Right atrium auricular region (tissue), 2 donors: ENCODE measurements around the gene AEBP2. TPM values are rescaled to one million over a fixed set of nuclear protein-coding genes. Genes with fewer than 3 reads are reported as not detected.

Source experiments
- DNase-seq: peaks from one replicate; pipeline ENCODE4 v3.0.0-alpha.2; 2019; ENCODE audit warnings: low spot score
- H3K27ac ChIP-seq, 2 donors: fragments of 200-600 bp; sonication (generic); 1 replicate in 1 of 2; 2 replicates in 1 of 2; pipeline ENCODE4 v1.5.1; 2016 to 2019
- H3K27me3 ChIP-seq, 2 donors: fragments of 200-600 bp; sonication (generic); one replicate each; pipeline versions ENCODE4 v1.5.1 to v1.6.0; 2017 to 2019
- H3K36me3 ChIP-seq: fragments of 200-600 bp; sonication (generic); one replicate; pipeline ENCODE4 v1.5.1; 2016
- H3K4me1 ChIP-seq, 2 donors: fragments of 200-600 bp; sonication (generic); one replicate each; pipeline versions ENCODE4 v1.5.1 to v1.6.0; 2017 to 2019
- H3K4me3 ChIP-seq, 2 donors: fragments of 200-600 bp; sonication (generic); 1 replicate in 1 of 2; 2 replicates in 1 of 2; pipeline ENCODE4 v1.5.1; 2017 to 2019; ENCODE audit warnings: mild to moderate bottlenecking in 1 of 2, moderate library complexity in 1 of 2
- H3K9me3 ChIP-seq, 2 donors: fragments of 200-600 bp; sonication (generic); one replicate each; pipeline ENCODE4 v1.5.1; 2019
- total RNA-seq, 2 donors: library from RNA; depleted of rRNA; stranded (reverse); fragments of >200 nt; gene quantifications; one replicate each; pipeline ENCODE4 v1.1.0, GENCODE V29; 2016
- TF ChIP-seq, protein P1 (sequence below), 2 donors: fragments of 200-600 bp; sonication (generic); IDR thresholded peaks; one replicate each; pipeline ENCODE4 v1.5.1; 2019; ENCODE audit warnings: antibody characterized with exemption in 2 of 2

Gene AEBP2
- total RNA-seq, 2 donors from 2014 or later, result 14.2 to 15.4 TPM

DNA sequence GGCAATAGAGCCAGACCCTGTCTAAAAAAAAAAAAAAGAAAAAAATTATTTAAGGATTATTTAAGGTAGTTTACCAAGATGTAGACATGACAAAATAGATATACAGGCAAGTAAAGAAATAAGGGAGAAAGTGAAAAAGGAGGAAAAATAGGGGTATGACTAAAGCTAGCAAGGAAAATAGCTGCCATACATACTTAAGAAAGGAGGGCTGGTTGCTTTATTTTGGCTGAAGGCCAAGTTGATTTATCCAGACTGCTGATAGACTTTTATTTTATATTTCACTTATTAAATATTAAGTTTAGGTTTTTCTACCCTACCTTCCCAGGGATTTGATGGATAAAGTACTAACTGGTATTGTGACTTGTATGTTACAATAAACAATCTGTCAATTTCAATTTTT, 8.3 kb upstream of the AEBP2 start:
- peaks cover 0 to 8% of the 10 kb centered on the region in 2 donors for H3K9me3 ChIP-seq
- no peak overlapping the region for H3K4me3 ChIP-seq
- DNase-seq, result no peak
- TF ChIP-seq, protein P1, sequence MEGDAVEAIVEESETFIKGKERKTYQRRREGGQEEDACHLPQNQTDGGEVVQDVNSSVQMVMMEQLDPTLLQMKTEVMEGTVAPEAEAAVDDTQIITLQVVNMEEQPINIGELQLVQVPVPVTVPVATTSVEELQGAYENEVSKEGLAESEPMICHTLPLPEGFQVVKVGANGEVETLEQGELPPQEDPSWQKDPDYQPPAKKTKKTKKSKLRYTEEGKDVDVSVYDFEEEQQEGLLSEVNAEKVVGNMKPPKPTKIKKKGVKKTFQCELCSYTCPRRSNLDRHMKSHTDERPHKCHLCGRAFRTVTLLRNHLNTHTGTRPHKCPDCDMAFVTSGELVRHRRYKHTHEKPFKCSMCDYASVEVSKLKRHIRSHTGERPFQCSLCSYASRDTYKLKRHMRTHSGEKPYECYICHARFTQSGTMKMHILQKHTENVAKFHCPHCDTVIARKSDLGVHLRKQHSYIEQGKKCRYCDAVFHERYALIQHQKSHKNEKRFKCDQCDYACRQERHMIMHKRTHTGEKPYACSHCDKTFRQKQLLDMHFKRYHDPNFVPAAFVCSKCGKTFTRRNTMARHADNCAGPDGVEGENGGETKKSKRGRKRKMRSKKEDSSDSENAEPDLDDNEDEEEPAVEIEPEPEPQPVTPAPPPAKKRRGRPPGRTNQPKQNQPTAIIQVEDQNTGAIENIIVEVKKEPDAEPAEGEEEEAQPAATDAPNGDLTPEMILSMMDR (IDR thresholded peaks at IDR 0.05), result no peak
- H3K27ac ChIP-seq, result no peak overlapping the region
- H3K36me3 ChIP-seq, result no peaks in the 10 kb centered on the region
- no peaks in the 10 kb centered on the region for H3K4me1 ChIP-seq
- H3K27me3 ChIP-seq, result no peaks in the 10 kb centered on the region

DNA sequence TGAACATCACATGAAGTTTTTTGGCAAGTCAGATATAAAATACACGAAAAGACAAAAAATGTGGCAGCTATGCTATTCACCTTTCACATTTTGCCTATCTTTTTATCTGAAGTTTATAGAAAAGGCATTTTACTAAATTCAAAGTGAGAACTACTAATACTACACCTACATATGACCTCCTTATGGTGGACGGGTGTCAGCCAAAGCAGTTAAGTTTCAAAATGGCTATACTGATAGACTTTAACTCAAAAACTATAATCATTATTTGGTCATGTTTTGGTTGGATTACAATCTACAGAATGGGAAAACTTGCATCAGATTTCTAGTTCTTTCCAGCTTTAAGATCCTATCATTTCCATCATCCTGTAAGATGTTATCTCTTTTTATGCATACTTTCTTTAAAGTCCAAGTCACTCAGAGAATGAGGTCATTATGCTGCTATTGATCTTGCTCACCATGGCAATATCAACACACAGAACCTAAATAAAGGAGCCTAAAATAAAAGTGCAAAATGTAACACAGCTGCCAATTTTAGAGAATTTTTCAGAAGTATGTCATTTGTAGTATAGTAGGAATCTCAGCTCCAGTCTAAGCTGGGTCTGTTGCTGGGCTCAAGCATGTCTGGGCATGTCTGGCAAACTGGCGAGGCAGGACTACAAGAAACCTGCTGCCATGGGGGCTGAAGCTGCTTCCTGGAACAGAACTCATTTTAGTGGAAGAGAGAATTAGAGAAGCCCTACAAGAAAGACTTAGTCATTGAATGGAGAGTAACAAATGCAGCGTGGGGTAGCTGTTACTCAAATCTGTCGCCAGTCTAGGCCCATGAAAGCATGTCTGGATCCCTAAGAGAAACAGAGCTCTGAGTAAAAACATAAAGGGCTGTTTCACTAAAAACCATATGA, 7.6 kb upstream of the AEBP2 start:
- Histone ChIP-seq H3K9me3 (peaks cover 0 to 2% of the 10 kb centered on the region in 2 donors), H3K4me3 (no peak overlapping the region), H3K27me3 (no peaks in the 10 kb centered on the region), H3K4me1 (no peaks in the 10 kb centered on the region), H3K36me3 (no peaks in the 10 kb centered on the region), H3K27ac (no peak overlapping the region)
- TF ChIP-seq, protein P1 (IDR thresholded peaks at IDR 0.05), result no peak
- no peak for DNase-seq

DNA sequence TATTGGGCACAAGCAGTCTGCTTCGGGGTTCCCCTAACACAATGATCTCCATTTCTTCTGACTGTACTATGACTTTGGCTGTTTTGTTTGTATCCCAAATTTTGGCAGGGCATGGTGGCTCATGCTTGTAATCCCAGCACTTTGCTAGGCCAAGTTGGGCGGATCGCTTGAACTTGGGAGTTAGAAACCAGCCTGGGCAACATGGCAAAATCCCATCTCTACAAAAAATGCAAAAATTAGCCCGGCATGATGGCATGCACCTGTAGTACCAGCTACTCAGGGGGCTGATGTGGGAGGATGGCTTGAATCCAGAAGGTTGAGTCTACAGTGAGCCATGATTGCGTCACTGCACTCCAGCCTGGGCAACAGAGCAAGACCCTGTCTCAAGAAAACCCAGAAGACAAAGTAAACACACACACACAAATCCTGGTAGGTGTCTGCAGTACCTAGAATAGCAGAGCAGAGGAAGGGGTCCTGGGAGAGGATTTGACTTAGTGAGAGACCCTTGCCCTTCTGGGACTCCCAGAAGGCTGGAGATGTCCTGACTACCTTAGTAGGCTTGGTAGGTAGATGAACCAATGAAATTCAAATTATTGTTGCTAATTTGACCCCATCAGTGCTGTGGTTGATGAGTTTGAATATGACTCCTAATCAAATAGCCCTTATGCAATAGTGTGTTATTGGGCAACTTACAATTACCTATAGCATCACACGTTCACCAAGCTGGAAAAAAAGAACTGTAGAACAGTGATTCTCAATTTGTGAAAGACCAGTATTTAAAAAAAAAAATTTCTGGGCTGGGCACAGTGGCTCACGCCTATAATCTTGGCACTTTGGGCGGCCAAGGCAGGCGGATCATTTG, 6.8 kb upstream of the AEBP2 start:
- TF ChIP-seq, protein P1 (IDR thresholded peaks at IDR 0.05), result no peak
- DNase-seq, result no peak
- Histone ChIP-seq H3K4me1 (no peaks in the 10 kb centered on the region), H3K36me3 (no peaks in the 10 kb centered on the region), H3K27ac (no peak overlapping the region), H3K27me3 (no peaks in the 10 kb centered on the region), H3K4me3 (no peak overlapping the region), H3K9me3 (no peaks in the 10 kb centered on the region)

DNA sequence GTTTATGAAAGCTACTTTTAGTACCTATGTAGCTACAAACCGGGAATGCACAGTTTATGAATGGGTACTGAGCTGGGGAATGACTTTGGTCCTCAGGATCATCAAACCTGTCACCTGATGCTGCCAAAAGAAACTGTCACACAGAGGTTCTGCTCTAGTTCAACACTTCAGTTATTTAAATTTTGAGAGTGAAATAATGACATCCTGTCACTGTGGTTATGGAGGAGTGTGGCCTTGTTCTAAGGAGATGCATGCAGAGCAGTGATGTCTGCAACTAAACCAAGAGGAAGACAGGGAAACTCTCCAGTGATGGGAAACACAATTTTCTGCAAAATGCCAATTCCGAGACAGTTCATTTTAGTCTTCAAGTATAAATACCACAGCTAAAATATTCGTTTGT, 4.8 kb upstream of the AEBP2 start:
- no peaks in the 10 kb centered on the region for H3K4me1 ChIP-seq
- H3K27me3 ChIP-seq, result no peaks in the 10 kb centered on the region
- DNase-seq, result no peak
- no peaks in the 10 kb centered on the region for H3K36me3 ChIP-seq
- TF ChIP-seq, protein P1 (IDR thresholded peaks at IDR 0.05), result no peak
- H3K9me3 ChIP-seq, result peaks cover 0 to 7% of the 10 kb centered on the region in 2 donors
- H3K27ac ChIP-seq, result no peak overlapping the region
- no peak overlapping the region for H3K4me3 ChIP-seq

DNA sequence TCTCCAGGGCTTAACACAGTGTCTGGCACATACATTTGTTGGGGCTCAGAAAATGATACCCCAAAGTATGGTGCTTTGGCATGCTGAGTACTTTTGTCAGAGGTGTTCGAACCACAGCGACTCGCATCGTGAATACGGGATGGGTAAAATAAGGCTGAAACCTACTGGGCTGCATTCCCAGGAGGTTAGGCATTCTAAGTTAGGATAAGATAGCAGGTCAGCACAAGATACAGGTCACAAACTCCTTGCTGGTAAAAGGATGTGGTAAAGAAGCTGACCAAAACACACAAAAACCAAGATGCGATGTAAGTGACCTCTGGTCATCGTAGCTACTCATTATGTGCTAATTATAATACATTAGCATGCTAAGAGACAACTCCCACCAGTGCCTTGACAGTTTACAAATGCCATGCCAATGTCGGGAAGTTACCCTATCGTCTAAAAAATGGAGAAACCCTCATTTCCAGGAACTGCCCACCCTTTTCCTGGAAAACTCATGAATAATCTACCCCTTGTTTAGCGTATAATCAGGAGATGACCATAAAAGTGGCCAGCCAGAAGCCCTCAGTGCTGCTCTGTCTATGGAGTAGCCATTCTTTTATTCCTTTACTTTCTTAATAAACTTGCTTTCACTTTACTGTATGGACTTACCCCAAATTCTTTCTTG, 3.3 kb upstream of the AEBP2 start:
- H3K4me3 ChIP-seq, result no peak overlapping the region
- peaks cover 0 to under 1% of the 10 kb centered on the region in 2 donors for H3K4me1 ChIP-seq
- H3K27ac ChIP-seq, result no peak overlapping the region
- peaks cover 0 to 7% of the 10 kb centered on the region in 2 donors for H3K9me3 ChIP-seq
- TF ChIP-seq, protein P1 (IDR thresholded peaks at IDR 0.05), result no peak
- no peaks in the 10 kb centered on the region for H3K27me3 ChIP-seq
- no peak for DNase-seq
- no peaks in the 10 kb centered on the region for H3K36me3 ChIP-seq
